GM21619 (cell line): ENCODE measurements around the gene TRAPPC2B.
A peak's percentile ranks its signal among the peaks of the same experiment; 100 is the strongest.

Experiments used
- ATAC-seq: cut with Tn5 transposase; IDR thresholded peaks from one replicate; pipeline ENCODE4 v1.9.1; 2021; ENCODE audit not compliant: unreplicated experiment

TRAPPC2B gene

GRCh38 chr19:57362997-57363687, at the start of gene TRAPPC2B, which contains the start of gene ZNF547:
TRAPPC2B (plus strand) TSS chr19:57363551; CDS start chr19:57364834, 1,283 bp downstream.
ZNF547 (plus strand) TSS chr19:57363551; CDS start chr19:57368556, 5,005 bp downstream.
- peak; percentile 95 for ATAC-seq

GRCh38 chr19:57314146-57314545, 49.2 kb upstream of the TRAPPC2B start:
- ATAC-seq, result no peak

- no peak for ATAC-seq
These were observed 45.8 kb upstream of the TRAPPC2B start for GRCh38 chr19:57317503-57317902.

- peak; percentile 22 for ATAC-seq
These were observed 43.5 kb upstream of the TRAPPC2B start for GRCh38 chr19:57319869-57320179.

GRCh38 chr19:57320180-57321084, 42.9 kb upstream of the TRAPPC2B start, which contains the start of gene ZNF543:
ZNF543 (plus strand) TSS chr19:57320472; CDS start chr19:57320854, 382 bp downstream.
- peak; percentile 91 for ATAC-seq

GRCh38 chr19:57321116-57321515, 42.2 kb upstream of the TRAPPC2B start:
- no peak for ATAC-seq

GRCh38 chr19:57321751-57322150, 41.6 kb upstream of the TRAPPC2B start:
- ATAC-seq, result no peak

GRCh38 chr19:57324992-57325391, 38.4 kb upstream of the TRAPPC2B start:
- ATAC-seq, result no peak

- no peak for ATAC-seq
These were observed 35.4 kb upstream of the TRAPPC2B start for GRCh38 chr19:57327993-57328392.

- ATAC-seq, result no peak
These were observed 29.2 kb upstream of the TRAPPC2B start for GRCh38 chr19:57334191-57334590.

- ATAC-seq, result no peak
These were observed 24.5 kb upstream of the TRAPPC2B start for GRCh38 chr19:57338877-57339276.

- no peak for ATAC-seq
These were observed 20.8 kb upstream of the TRAPPC2B start for GRCh38 chr19:57342582-57342981.

GRCh38 chr19:57348136-57348535, 15.2 kb upstream of the TRAPPC2B start:
- no peak for ATAC-seq

GRCh38 chr19:57350877-57351805, 12.2 kb upstream of the TRAPPC2B start, which contains the start of gene ZNF304:
ZNF304 (plus strand) TSS chr19:57351271; CDS start chr19:57351665, 394 bp downstream.
- ATAC-seq, result peak; percentile 97

- ATAC-seq, result no peak
These were observed 11.5 kb upstream of the TRAPPC2B start for GRCh38 chr19:57351867-57352266.

GRCh38 chr19:57355916-57356315, 7.4 kb upstream of the TRAPPC2B start:
- no peak for ATAC-seq

GRCh38 chr19:57357406-57357805, 5.9 kb upstream of the TRAPPC2B start:
- no peak for ATAC-seq

- ATAC-seq, result no peak
These were observed 4.1 kb upstream of the TRAPPC2B start for GRCh38 chr19:57359300-57359699.

- ATAC-seq, result no peak
These were observed 932 bp upstream of the TRAPPC2B start for GRCh38 chr19:57362419-57362818.

GRCh38 chr19:57363688-57364181, 384 bp downstream of the TRAPPC2B start:
- ATAC-seq, result peak; percentile 8

- no peak for ATAC-seq
These were observed 3.4 kb downstream of the TRAPPC2B start for GRCh38 chr19:57366776-57367175.
